Central memory CD4-positive, alpha-beta T cell (primary cell): ENCODE data around the gene TLR4.

Source experiments
- DNase-seq: peaks from one replicate; pipeline ENCODE4 v3.0.0; 2022
- total RNA-seq, 3 experiments: gene quantifications; one replicate each; lab custom pipeline; 2026; lab: John Stamatoyannopoulos, UW

Gene TLR4
- 0 reads per million in 3 experiments for total RNA-seq

GRCh38 chr9:117704024-117704575, at the start of gene TLR4:
TLR4 (plus strand) TSS chr9:117704403; CDS start chr9:117704473, 70 bp downstream.
- DNase-seq, result no peak

DNA sequence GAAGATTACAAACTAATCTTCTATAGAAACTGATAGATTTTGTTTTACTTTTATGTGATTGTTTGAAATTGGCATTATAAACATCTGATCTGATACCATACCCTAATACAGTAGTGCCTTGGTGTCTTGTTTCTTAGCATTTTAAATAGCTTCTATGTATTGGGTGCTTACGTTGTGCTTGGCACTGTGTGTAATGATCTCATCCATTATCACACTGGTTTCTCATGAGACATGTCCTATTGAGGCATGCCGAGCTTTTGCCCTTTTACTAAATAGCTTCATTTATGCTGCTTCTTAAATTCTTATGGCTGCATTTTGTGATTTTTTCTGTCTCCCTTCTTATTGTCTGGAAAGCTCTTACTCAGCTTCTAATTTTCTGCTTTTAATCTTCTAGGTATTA, 48.2 kb upstream of the TLR4 start:
- DNase-seq, result no peak

GRCh38 chr9:117662651-117663050, 41.6 kb upstream of the TLR4 start:
- DNase-seq, result no peak

DNA sequence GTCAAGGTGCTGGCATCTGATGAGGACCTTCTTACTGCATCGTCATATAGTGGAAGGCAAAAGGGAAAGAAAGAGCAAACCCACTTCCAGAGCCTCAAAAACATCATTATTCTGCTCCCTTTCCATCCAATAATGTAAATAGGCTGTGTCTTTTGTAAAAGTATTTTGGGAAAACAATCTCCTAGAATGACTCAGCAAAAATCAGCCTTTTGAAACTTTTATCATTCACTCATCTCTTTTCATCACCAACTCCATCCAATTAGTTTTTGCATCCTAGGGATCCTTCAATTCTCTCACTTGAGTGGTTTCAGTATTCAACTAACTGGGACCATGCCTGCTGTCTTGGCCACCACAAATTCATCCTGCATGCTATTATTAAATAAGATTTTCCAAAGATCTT, 39.8 kb upstream of the TLR4 start:
- DNase-seq, result no peak

- DNase-seq, result no peak
These were observed 38.4 kb upstream of the TLR4 start for GRCh38 chr9:117665601-117666385.

DNA sequence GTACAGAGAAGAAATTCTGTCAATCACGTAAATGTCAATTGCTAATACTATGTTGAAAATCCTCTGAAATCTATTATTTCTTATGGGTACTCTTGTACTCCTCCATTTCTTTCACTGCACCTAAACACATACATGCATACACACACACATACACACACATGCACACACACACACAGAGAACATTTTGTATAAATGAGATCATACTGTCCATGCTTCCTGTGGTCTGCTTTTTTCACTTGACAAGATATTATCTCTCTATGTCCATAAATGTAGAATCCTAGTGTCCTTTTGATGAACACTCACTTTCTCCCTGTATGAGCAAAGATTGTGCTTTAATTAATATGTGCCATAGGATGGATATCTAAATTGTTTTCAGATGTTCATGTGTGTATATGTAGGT, 32.7 kb upstream of the TLR4 start:
- DNase-seq, result no peak

- DNase-seq, result no peak
These were observed 31.8 kb upstream of the TLR4 start for GRCh38 chr9:117672369-117672768.

- DNase-seq, result no peak
These were observed 26.6 kb upstream of the TLR4 start for GRCh38 chr9:117677572-117677971.

DNA sequence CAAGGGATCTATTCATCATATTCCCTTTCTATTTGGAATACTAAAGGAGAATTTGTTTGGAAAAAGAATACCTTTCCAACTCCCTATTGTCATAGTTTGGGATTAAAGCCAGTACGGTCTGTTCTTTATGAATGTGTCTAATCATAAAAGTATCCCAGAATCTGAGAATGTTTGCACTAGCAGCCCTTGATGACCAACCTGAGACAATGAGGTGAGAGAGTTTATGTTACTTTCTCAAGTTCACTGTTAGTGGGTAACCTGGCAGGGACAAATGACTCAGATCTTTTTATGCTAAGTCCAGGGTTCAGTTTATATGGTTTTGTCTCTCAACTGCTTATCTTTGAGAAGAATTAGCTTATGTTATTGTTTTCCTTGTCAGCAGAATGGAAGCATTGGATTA, 25.3 kb upstream of the TLR4 start:
- no peak for DNase-seq

GRCh38 chr9:117679416-117679815, 24.8 kb upstream of the TLR4 start:
- no peak for DNase-seq

DNA sequence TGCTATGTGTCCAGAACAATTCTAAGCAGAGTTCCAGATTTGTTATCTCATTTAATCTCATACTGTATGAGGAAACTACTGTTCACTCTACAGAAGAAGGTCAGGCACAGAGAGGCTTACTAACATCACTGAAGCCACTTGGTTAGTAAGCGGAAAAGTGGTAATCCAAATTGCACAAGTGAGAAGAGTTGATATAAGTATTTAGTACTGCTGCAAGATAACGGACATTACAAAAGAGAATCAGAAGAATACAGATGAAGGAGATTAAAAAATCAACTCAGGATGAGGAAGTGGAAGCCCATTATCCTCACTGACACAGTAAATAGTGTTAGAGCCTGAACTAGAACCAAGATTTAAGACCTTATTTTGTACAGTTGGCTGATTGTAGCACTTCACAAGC, 22.3 kb upstream of the TLR4 start:
- no peak for DNase-seq

- DNase-seq, result no peak
These were observed 21.1 kb upstream of the TLR4 start for GRCh38 chr9:117682955-117683710.

GRCh38 chr9:117687532-117687931, 16.7 kb upstream of the TLR4 start:
- DNase-seq, result no peak

DNA sequence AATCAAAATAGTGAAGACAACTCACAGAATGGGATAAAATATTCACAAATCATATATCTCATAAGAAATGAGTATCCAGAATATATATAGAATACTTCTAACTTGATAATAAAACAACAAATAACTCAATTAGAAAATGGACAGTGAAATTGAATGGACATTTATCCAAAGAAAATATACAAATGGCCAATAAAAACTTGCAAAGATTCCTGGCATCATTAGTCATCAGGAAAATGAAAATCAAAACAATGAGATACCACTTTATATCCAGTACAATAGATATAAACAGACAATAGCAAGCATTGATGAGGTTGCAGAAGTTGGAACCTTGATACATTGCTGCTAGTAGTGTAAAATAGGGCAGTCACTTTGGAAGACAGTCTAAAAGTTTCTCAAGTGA, 12.8 kb upstream of the TLR4 start:
- no peak for DNase-seq

- DNase-seq, result no peak
These were observed 8.0 kb upstream of the TLR4 start for GRCh38 chr9:117696154-117696553.

DNA sequence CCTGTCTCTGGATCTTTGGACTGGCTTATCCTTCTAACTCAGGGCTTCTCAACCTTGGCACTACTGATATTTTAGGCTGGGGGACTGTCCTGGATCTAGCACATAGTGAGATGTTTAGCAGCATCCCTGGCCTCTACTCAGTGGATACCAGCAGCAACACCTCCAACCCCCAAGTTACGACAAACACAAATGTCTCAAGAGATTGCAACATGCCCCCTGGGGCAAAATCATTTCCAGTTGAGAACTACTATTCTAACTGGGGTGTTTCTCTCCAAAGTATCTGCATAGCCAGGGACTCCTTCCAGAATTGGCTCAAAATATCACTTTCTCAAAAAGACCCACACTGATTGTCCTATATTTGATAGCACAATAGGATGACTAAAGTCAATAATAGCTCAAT, 7.2 kb upstream of the TLR4 start:
- no peak for DNase-seq

DNA sequence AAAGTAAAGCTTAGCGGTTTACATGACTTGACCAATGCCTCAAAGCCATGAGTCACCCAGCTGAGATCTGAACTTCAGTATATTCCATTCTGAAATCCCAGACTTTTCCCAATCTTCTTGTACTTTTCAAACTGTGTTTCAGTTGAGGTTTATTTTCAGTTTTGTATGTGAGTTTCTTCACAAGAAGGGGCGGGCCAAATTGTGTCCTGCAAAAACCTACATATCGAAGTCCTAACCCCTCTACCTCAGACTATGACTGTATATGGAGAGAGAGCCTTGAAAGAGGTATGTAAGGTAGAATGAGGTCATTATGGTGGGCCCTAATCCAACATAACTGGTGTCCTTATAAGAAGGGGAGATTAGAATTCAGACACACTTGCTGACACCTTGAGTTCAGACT, 666 bp upstream of the TLR4 start:
- no peak for DNase-seq

DNA sequence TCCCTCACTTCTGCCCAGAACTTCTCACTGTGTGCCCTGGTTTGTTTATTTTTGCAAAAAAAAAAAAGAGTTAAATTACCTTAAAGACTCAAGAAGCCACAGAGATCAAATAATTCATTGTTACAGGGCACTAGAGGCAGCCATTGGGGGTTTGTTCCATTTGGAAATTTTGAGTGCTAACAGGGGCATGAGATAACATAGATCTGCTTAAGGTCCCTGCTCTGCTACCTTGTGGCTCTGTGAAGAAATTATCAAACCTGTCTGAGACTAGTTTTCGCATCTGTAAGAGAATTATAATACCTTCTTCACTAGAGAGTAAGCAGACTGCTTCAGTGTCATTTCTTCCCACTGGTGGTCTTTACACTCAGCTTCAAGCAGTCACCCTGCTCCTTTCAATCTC, 394 bp downstream of the TLR4 start:
- DNase-seq, result no peak

DNA sequence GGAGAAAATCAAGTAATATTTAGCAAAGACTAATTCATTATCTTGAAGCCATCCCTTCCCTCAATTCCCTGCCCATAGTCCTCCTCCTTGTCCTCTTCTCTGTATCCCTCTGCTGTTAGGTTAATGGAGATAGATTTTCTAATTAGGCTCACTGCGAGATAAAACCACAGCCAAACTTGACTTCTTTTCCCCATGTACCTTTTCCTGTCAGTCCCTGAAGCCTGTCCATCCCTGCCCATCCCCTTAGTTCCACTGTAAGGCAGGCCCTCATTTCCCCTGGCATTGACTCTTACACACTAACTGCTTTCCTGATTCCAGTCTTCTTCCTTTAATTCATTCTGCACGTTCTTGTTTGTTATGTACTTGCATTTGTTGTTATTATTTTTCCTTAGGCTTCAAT, 1.2 kb downstream of the TLR4 start:
- no peak for DNase-seq

DNA sequence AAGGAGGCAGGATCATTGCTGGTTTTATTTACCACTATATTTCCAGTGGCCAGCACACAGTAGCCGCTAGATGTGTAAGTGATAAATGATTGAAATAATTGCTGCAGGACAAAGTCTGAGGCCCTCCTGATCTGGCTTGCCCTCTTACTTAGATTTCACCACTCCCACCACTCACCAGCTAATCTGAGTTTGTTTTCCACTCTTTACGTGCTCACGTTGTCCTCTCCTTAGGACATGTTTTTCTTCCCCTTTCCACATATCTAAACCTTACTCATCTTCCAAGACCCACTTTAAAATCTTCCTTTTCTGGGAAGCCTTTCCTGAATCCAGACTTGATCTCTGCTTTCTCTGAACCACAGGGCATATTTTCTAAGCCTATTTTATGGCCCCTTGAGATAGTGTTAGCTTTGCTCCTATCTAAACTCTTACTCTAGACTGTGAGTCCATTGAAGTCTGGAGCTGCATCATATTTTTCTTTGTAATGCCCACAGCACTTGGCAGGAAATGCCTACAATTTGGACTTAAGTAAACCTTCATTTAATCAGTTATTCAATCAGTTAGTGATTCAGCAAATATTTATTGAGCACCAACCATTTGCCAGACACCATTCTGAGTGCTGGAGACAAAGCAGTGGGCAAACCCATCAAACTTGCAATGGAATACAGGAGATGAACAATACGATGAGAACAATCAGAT, 2.4 kb downstream of the TLR4 start:
- DNase-seq, result no peak

- no peak for DNase-seq
These were observed 3.4 kb downstream of the TLR4 start for GRCh38 chr9:117707561-117707960.

DNA sequence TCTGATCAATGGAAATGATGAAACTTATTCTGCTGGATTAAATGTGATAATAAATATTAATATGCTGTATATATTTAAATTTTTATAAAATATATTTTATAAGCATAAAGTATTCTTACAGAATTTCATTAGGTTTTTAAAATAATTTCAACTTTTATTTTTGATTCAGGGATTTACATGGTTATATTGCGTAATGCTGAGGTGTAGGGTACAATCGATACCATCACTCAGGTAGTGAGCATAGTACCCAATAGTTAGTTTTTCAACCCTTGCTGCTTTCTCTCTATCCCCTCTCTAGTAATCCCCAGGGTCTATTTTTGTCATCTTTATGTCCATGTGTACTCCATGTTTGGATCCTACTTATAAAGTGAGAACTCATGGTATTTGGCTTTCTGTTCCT, 5.7 kb downstream of the TLR4 start:
- no peak for DNase-seq

GRCh38 chr9:117714282-117714681, 10.1 kb downstream of the TLR4 start:
- DNase-seq, result no peak
